K562 (cell line): Measurements from ENCODE around the gene PCDHGA8. TPM values are rescaled to one million over a fixed set of nuclear protein-coding genes. Genes with fewer than 3 reads are reported as not detected.
"Not testable (repeated sequence)": the region's sequence is repeated elsewhere in the genome, so short reads cannot be mapped to it uniquely, and the experiment has no call there.

Source experiments
- ATAC-seq: fragments of 200-7000 bp; cut with Tn5 transposase; 3 replicates; pipeline ENCODE4 v1.9.1; 2020; ENCODE audit warnings: moderate library complexity
- BruUV-seq: library from RNA; stranded (reverse); fragments of 400-500 nt; replicated peaks from 2 replicates; lab custom pipeline; 2021; lab: Mats Ljungman, UMichigan
- CTCF ChIA-PET: fragments of 300-600 bp; formaldehyde crosslinking; extraction: SDS; loops from one replicate; lab custom pipeline; 2021; ENCODE audit warnings: low intra/inter-chr PET ratio; lab: Yijun Ruan, JAX
- POLR2A ChIA-PET: fragments of 300-600, 350-650 bp; sonication (Branson Sonifier 250); formaldehyde crosslinking; extraction: SDS; loops from one replicate; lab custom pipeline; 2021; ENCODE audit warnings: antibody characterized with exemption, inconsistent platforms; lab: Yijun Ruan, JAX
- DNase-seq, 4 experiments: peaks; one replicate each; pipeline versions ENCODE4 v3.0.0 to v3.0.0-alpha.2; 2011 to 2018; ENCODE audit warnings: low spot score in 3 of 4, mixed read lengths in 3 of 4; ENCODE audit errors: extremely low read depth in 1 of 4
- FAIRE-seq: peaks from 2 replicates; lab custom pipeline; 2011; peaks lifted over from hg19 to GRCh38; lab: Jason Lieb, UNC
- H2AFZ ChIP-seq: 2 replicates; pipeline ENCODE4 v1.6.0; 2011; ENCODE audit warnings: low read depth, low read length, control low read depth, inconsistent platforms
- H3K27ac ChIP-seq: fragments of 200-600 bp; 3 replicates; pipeline ENCODE4 v1.8.0; 2011; ENCODE audit warnings: low read depth, mild to moderate bottlenecking, control low read depth, inconsistent platforms, low read length, moderate library complexity, mixed read lengths; ENCODE audit errors: extremely low read depth
- H3K27me3 ChIP-seq, 2 experiments: fragments of 300-600 bp in 1 of 2; 2 replicates in 1 of 2; 3 replicates in 1 of 2; pipeline versions ENCODE4 v1.6.0 to v1.8.0; 2011; ENCODE audit warnings: inconsistent platforms in 2 of 2, low read length in 2 of 2, mild to moderate bottlenecking in 1 of 2, mixed read lengths in 1 of 2, moderate library complexity in 1 of 2; ENCODE audit not compliant: control insufficient read depth in 2 of 2, insufficient read depth in 2 of 2
- H3K36me3 ChIP-seq: fragments of 300-600 bp; 3 replicates; pipeline ENCODE4 v1.8.0; 2011; ENCODE audit warnings: mild to moderate bottlenecking, low read length, inconsistent platforms; ENCODE audit not compliant: control insufficient read depth, insufficient read depth
- H3K4me1 ChIP-seq, 2 experiments: fragments of 200-600 bp in 1 of 2; replicated peaks in 1 of 2; 2 replicates in 1 of 2; 3 replicates in 1 of 2; pipeline versions ENCODE4 v1.5.1 to v1.8.0; 2011; ENCODE audit warnings: inconsistent platforms in 2 of 2, low read length in 2 of 2, mild to moderate bottlenecking in 1 of 2, mixed read lengths in 1 of 2, moderate library complexity in 1 of 2; ENCODE audit not compliant: control insufficient read depth in 2 of 2, insufficient read depth in 2 of 2
- H3K4me2 ChIP-seq: 2 replicates; pipeline ENCODE4 v1.6.1; 2011; ENCODE audit warnings: low read length, control low read depth, inconsistent platforms, mixed read lengths; ENCODE audit not compliant: insufficient read depth
- H3K4me3 ChIP-seq: fragments of 200-600 bp; sonication (generic), shearing (Covaris generic); 2 replicates; pipeline ENCODE4 v1.5.1; 2016; ENCODE audit warnings: control low read depth, inconsistent platforms
- H3K79me2 ChIP-seq: fragments of 200-600 bp; 3 replicates; pipeline ENCODE4 v1.8.0; 2011; ENCODE audit warnings: low read length, inconsistent platforms; ENCODE audit not compliant: control insufficient read depth, insufficient read depth
- H3K9ac ChIP-seq, 2 experiments: 2 replicates each; pipeline versions ENCODE4 v1.6.0 to v1.6.1; 2011; ENCODE audit warnings: low read depth in 2 of 2, low read length in 2 of 2, control low read depth in 1 of 2, inconsistent platforms in 1 of 2, mild to moderate bottlenecking in 1 of 2, mixed read lengths in 1 of 2; ENCODE audit not compliant: insufficient read depth in 1 of 2
- H3K9me1 ChIP-seq: one replicate; pipeline ENCODE4 v1.6.0; 2011; ENCODE audit warnings: inconsistent platforms, mild to moderate bottlenecking, low read length, moderate library complexity; ENCODE audit not compliant: control insufficient read depth, insufficient read depth
- H3K9me3 ChIP-seq: replicated peaks from 2 replicates; pipeline ENCODE4 v1.5.1; 2011; ENCODE audit warnings: low read depth, low read length, inconsistent platforms; ENCODE audit not compliant: control insufficient read depth, insufficient read depth
- H4K20me1 ChIP-seq: replicated peaks from 2 replicates; pipeline ENCODE4 v1.6.1; 2011; ENCODE audit warnings: low read length, inconsistent platforms, mixed read lengths; ENCODE audit not compliant: control insufficient read depth, insufficient read depth
- WGBS: fragments of 100-300 bp; shearing (Covaris generic); methylation state at CpG from one replicate; pipeline ENCODE4 v1.1.6; 2016; ENCODE audit warnings: low coverage, mixed read lengths; ENCODE audit not compliant: insufficient coverage; ENCODE audit errors: missing lambda C conversion rate; 5-methylcytosine and 5-hydroxymethylcytosine counted together
- in situ Hi-C: fragments of 300-500 bp; cut with MboI; formaldehyde crosslinking; loops from 4 replicates; pipeline ENCODE4 v1.15.0; 2018; ENCODE audit warnings: inconsistent platforms, mixed read lengths
- intact Hi-C: fragments of 100-400 bp; cut with micrococcal nuclease; formaldehyde crosslinking; loops from 2 replicates; pipeline ENCODE4 v1.14.2; 2022
- polyA plus RNA-seq, 8 experiments: library from polyadenylated mRNA; depleted of rRNA in 4 of 8; stranded (reverse) in 5 of 8; unstranded in 3 of 8; fragments of >200 nt; fragmentation: Nextera tagmentation in 2 of 8; fragmentation: Illumina TruSeq in 1 of 8; extraction: Ambion mirVana in 2 of 8; extraction: Trizol in 1 of 8; gene quantifications; 2 replicates each; pipeline versions ENCODE4 v1.2.1 to v1.2.3, GENCODE V29; 2011 to 2014; ENCODE audit warnings: inconsistent platforms in 1 of 8, missing spikeins in 1 of 8
- total RNA-seq, 7 experiments: library from RNA; depleted of rRNA in 6 of 7; stranded (reverse); fragments of >200 nt in 6 of 7; fragmentation: Illumina TruSeq in 2 of 7; extraction: Trizol in 2 of 7; gene quantifications; 2 replicates each; pipeline versions ENCODE4 v1.2.1 to v1.2.3, GENCODE V29; 2011 to 2021; ENCODE audit warnings: low replicate concordance in 1 of 7
- TF ChIP-seq, protein P1 (sequence below), 2 experiments: fragments of 450-650 bp; formaldehyde crosslinking in 1 of 2; IDR thresholded peaks; 2 replicates each; pipeline versions ENCODE4 v1.4.0 to v1.6.1; 2014 to 2020; ENCODE audit warnings: mild to moderate bottlenecking in 2 of 2, borderline replicate concordance in 1 of 2, low read depth in 1 of 2

PCDHGA8 gene
- total and polyA plus RNA-seq, 9 of the 15 experiments (the other 6 are each of a cell fraction or from before 2014, with no cell fraction given): 0.04 to 0.11 (median 0.07) TPM; not detected in 2

DNA sequence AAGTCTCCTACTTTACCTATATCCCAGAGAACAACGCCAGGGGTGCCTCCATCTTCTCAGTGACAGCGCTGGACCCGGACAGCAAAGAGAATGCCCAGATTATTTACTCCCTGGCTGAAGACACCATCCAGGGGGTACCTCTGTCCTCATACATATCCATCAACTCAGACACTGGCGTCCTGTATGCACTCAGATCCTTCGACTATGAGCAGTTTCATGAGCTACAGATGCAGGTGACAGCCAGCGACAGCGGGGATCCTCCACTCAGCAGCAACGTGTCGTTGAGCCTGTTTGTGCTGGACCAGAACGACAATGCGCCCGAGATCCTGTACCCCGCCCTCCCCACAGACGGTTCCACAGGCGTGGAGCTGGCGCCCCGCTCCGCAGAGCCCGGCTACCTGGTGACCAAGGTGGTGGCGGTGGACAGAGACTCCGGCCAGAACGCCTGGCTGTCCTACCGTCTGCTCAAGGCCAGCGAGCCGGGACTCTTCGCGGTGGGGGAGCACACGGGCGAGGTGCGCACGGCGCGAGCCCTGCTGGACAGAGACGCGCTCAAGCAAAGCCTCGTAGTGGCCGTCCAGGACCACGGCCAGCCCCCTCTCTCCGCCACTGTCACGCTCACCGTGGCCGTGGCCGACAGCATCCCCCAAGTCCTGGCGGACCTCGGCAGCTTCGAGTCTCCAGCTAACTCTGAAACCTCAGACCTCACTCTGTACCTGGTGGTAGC is 22.3 kb downstream of the PCDHGA8 start:
- TF ChIP-seq, protein P1, sequence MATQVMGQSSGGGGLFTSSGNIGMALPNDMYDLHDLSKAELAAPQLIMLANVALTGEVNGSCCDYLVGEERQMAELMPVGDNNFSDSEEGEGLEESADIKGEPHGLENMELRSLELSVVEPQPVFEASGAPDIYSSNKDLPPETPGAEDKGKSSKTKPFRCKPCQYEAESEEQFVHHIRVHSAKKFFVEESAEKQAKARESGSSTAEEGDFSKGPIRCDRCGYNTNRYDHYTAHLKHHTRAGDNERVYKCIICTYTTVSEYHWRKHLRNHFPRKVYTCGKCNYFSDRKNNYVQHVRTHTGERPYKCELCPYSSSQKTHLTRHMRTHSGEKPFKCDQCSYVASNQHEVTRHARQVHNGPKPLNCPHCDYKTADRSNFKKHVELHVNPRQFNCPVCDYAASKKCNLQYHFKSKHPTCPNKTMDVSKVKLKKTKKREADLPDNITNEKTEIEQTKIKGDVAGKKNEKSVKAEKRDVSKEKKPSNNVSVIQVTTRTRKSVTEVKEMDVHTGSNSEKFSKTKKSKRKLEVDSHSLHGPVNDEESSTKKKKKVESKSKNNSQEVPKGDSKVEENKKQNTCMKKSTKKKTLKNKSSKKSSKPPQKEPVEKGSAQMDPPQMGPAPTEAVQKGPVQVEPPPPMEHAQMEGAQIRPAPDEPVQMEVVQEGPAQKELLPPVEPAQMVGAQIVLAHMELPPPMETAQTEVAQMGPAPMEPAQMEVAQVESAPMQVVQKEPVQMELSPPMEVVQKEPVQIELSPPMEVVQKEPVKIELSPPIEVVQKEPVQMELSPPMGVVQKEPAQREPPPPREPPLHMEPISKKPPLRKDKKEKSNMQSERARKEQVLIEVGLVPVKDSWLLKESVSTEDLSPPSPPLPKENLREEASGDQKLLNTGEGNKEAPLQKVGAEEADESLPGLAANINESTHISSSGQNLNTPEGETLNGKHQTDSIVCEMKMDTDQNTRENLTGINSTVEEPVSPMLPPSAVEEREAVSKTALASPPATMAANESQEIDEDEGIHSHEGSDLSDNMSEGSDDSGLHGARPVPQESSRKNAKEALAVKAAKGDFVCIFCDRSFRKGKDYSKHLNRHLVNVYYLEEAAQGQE (IDR thresholded peaks at IDR 0.05; ENCODE audit: borderline replicate concordance): 0 out of 2 replicates have a peak, but pooled peaks have one; percentile 3
- TF ChIP-seq, protein P1 (CRISPR knock-in tag; IDR thresholded peaks at IDR 0.05; ENCODE audit: low read depth): not testable (repeated sequence)
- 10% methylated on average over 32 of the region's 46 CpGs for WGBS
- H3K27ac ChIP-seq, H3K4me3 ChIP-seq, DNase-seq, H2AFZ ChIP-seq, H3K79me2 ChIP-seq, BruUV-seq, H3K36me3 ChIP-seq, FAIRE-seq, ATAC-seq, in situ Hi-C loops, H3K4me2 ChIP-seq, H3K9ac ChIP-seq, H3K9me3 ChIP-seq, H3K9me1 ChIP-seq, H4K20me1 ChIP-seq: not testable (repeated sequence)
- ChIA-PET POLR2A (interaction anchor here (0.8 kb wide), 1 partner anchor 101 kb away, joined by 3 read pairs; no protein-coding TSS in a partner anchor), CTCF (interaction anchor here (0.6 to 0.8 kb wide), 2 partner anchors 76 to 146 kb away, joined by 3 to 4 read pairs; no protein-coding TSS in a partner anchor)
- Histone ChIP-seq H3K27me3 (peaks cover 7 to 36% of the 10 kb centered on the region in 2 experiments; a peak in 4 of 5 replicates), H3K4me1 (peaks cover 0 to 29% of the 10 kb centered on the region in 2 experiments; a peak in 2 of 5 replicates)
- intact Hi-C loops: loop anchor here (5.0 kb wide), 1 partner anchor 108 kb away; no protein-coding TSS in a partner anchor
